Tongue (tissue), 2 donors: ENCODE measurements around the gene KDM6A. TPM values are rescaled to one million over a fixed set of nuclear protein-coding genes. Genes with fewer than 3 reads are reported as not detected.
"Not testable (repeated sequence)": the region's sequence is repeated elsewhere in the genome, so short reads cannot be mapped to it uniquely, and the experiment has no call there.

ENCODE experiments used
- DNase-seq: peaks from one replicate; pipeline ENCODE4 v3.0.0-alpha.2; 2015
- total RNA-seq: library from RNA; depleted of rRNA; stranded (reverse); fragments of >200 nt; gene quantifications from one replicate; pipeline ENCODE4 v1.2.3, GENCODE V29; 2014

Gene KDM6A
- total RNA-seq, 1 donor from 2014 or later, result 53.3 TPM

GRCh38 chrX:44890247-44890646 lies 17.3 kb downstream of the KDM6A start:
- DNase-seq, result no peak

GRCh38 chrX:44890687-44891086 lies 17.7 kb downstream of the KDM6A start:
- DNase-seq, result not testable (repeated sequence)

GRCh38 chrX:44891642-44892041 lies 18.7 kb downstream of the KDM6A start:
- DNase-seq, result no peak

- DNase-seq, result no peak
Measured at GRCh38 chrX:44896876-44897186, 23.8 kb downstream of the KDM6A start.

- DNase-seq, result no peak
Measured at GRCh38 chrX:44897539-44897938, 24.6 kb downstream of the KDM6A start.

- DNase-seq, result no peak
Measured at GRCh38 chrX:44898411-44899221, 25.6 kb downstream of the KDM6A start.

- no peak for DNase-seq
Measured at GRCh38 chrX:44899946-44900345, 27.0 kb downstream of the KDM6A start.

- DNase-seq, result no peak
Measured at GRCh38 chrX:44903107-44903506, 30.1 kb downstream of the KDM6A start.

- no peak for DNase-seq
Measured at GRCh38 chrX:44903830-44904530, 31.0 kb downstream of the KDM6A start.

- no peak for DNase-seq
Measured at GRCh38 chrX:44904542-44905115, 31.6 kb downstream of the KDM6A start.

- no peak for DNase-seq
Measured at GRCh38 chrX:44906041-44906440, 33.1 kb downstream of the KDM6A start.

GRCh38 chrX:44906542-44906941 lies 33.6 kb downstream of the KDM6A start:
- DNase-seq, result no peak

- DNase-seq, result no peak
Measured at GRCh38 chrX:44908153-44908552, 35.2 kb downstream of the KDM6A start.

GRCh38 chrX:44908827-44909226 lies 35.8 kb downstream of the KDM6A start:
- DNase-seq, result no peak

- DNase-seq, result not testable (repeated sequence)
Measured at GRCh38 chrX:44910508-44910907, 37.5 kb downstream of the KDM6A start.

GRCh38 chrX:44911074-44911600 lies 38.1 kb downstream of the KDM6A start:
- DNase-seq, result not testable (repeated sequence)

- no peak for DNase-seq
Measured at GRCh38 chrX:44913656-44914531, 40.9 kb downstream of the KDM6A start.

- no peak for DNase-seq
Measured at GRCh38 chrX:44914532-44915198, 41.7 kb downstream of the KDM6A start.

- DNase-seq, result no peak
Measured at GRCh38 chrX:44915361-44915868, 42.4 kb downstream of the KDM6A start.

GRCh38 chrX:44918722-44919121 lies 45.7 kb downstream of the KDM6A start:
- DNase-seq, result no peak

- no peak for DNase-seq
Measured at GRCh38 chrX:44922980-44923379, 50.0 kb downstream of the KDM6A start.
